LHCN-M2 (cell line): ENCODE results near the gene ETS1. TPM values are rescaled to one million over a fixed set of nuclear protein-coding genes. Genes with fewer than 3 reads are reported as not detected.

ENCODE experiments used
- DNase-seq: peaks from one replicate; pipeline ENCODE4 v3.0.0-alpha.2; 2012; ENCODE audit warnings: low read depth
- total RNA-seq: library from RNA; depleted of rRNA; stranded (reverse); fragments of >200 nt; gene quantifications from 2 replicates; pipeline ENCODE4 v1.2.3, GENCODE V29; 2014

The ETS1 gene
- total RNA-seq, 1 experiment from 2014 or later, result 38.2 TPM

- DNase-seq, result no peak
Measured at GRCh38 chr11:128619540-128620308, 32.4 kb upstream of the ETS1 start.

- no peak for DNase-seq
Measured at GRCh38 chr11:128619007-128619406, 31.6 kb upstream of the ETS1 start.

- no peak for DNase-seq
Measured at GRCh38 chr11:128618603-128619002, 31.2 kb upstream of the ETS1 start.

GRCh38 chr11:128616161-128616560 lies 28.8 kb upstream of the ETS1 start:
- no peak for DNase-seq

GRCh38 chr11:128615612-128616011 lies 28.3 kb upstream of the ETS1 start:
- no peak for DNase-seq

GRCh38 chr11:128615076-128615475 lies 27.7 kb upstream of the ETS1 start:
- no peak for DNase-seq

- DNase-seq, result no peak
Measured at GRCh38 chr11:128614026-128614425, 26.7 kb upstream of the ETS1 start.

- no peak for DNase-seq
Measured at GRCh38 chr11:128613300-128613995, 26.1 kb upstream of the ETS1 start.

GRCh38 chr11:128610721-128611617 lies 23.6 kb upstream of the ETS1 start:
- DNase-seq, result no peak

GRCh38 chr11:128609785-128610184 lies 22.4 kb upstream of the ETS1 start:
- no peak for DNase-seq

GRCh38 chr11:128608746-128609407 lies 21.5 kb upstream of the ETS1 start:
- DNase-seq, result no peak

GRCh38 chr11:128607819-128608218 lies 20.5 kb upstream of the ETS1 start:
- no peak for DNase-seq

- DNase-seq, result no peak
Measured at GRCh38 chr11:128604723-128605122, 17.4 kb upstream of the ETS1 start.

- no peak for DNase-seq
Measured at GRCh38 chr11:128603752-128604414, 16.5 kb upstream of the ETS1 start.

GRCh38 chr11:128603003-128603696 lies 15.8 kb upstream of the ETS1 start:
- DNase-seq, result no peak

GRCh38 chr11:128599729-128600128 lies 12.4 kb upstream of the ETS1 start:
- no peak for DNase-seq

- DNase-seq, result no peak
Measured at GRCh38 chr11:128598506-128599150, 11.3 kb upstream of the ETS1 start.

- no peak for DNase-seq
Measured at GRCh38 chr11:128598096-128598495, 10.7 kb upstream of the ETS1 start.

- no peak for DNase-seq
Measured at GRCh38 chr11:128597209-128597608, 9.9 kb upstream of the ETS1 start.

- DNase-seq, result no peak
Measured at GRCh38 chr11:128596250-128596649, 8.9 kb upstream of the ETS1 start.
